Posterior cingulate gyrus (tissue), 11 donors: ENCODE results near the gene BMS1.
"Not testable (repeated sequence)": the region's sequence is repeated elsewhere in the genome, so short reads cannot be mapped to it uniquely, and the experiment has no call there.

ENCODE experiments used
- DNase-seq, 10 donors: peaks; one replicate each; pipeline versions ENCODE4 v3.0.0 to v3.0.0-alpha.2; 2020 to 2021; ENCODE audit warnings: mixed read lengths in 3 of 10
- intact Hi-C: fragments of 100-400 bp; cut with DNase I; formaldehyde crosslinking; loops from one replicate; pipeline ENCODE4 v1.15.1; 2023

Gene BMS1

GRCh38 chr10:42862801-42863200, 80.2 kb downstream of the BMS1 start:
- intact Hi-C loops, result not testable (repeated sequence)
- peak in 2 of 10 donors; percentile 18 to 26 for DNase-seq

DNA sequence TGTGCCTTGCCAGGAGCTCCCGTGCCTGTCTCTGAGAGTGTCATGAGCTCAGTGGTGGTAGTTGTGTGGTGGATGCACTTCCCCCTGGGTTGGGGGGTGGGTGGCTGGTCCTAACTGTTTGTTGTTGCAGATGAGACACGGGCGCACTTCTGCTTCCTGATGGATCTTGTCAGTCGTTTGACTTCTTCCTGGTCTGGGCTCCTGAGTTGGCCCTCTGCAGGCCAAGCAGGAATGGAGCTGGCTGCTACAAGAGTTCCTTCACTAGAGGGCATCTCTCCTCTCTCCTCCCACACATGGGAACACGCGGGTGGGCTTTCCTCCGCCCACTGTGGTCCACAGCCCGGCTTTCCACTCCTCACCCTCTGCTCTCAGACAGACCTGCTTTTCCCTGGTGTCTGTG, 82.0 kb downstream of the BMS1 start:
- intact Hi-C loops, result no loop called here
- peak in 1 of 10 donors; percentile 66 for DNase-seq

- intact Hi-C loops, result loop anchor here (1.0 kb wide), 1 partner anchor 240 kb away; no protein-coding TSS in a partner anchor
- no peak for DNase-seq
Measured at GRCh38 chr10:42865716-42866114, 83.1 kb downstream of the BMS1 start.

GRCh38 chr10:42866115-42866995, 83.8 kb downstream of the BMS1 start:
- DNase-seq, result peak; percentile 63 to 98 (median 85)
- intact Hi-C loops, result loop anchor here (1.0 kb wide), 1 partner anchor 239 kb away; no protein-coding TSS in a partner anchor

DNA sequence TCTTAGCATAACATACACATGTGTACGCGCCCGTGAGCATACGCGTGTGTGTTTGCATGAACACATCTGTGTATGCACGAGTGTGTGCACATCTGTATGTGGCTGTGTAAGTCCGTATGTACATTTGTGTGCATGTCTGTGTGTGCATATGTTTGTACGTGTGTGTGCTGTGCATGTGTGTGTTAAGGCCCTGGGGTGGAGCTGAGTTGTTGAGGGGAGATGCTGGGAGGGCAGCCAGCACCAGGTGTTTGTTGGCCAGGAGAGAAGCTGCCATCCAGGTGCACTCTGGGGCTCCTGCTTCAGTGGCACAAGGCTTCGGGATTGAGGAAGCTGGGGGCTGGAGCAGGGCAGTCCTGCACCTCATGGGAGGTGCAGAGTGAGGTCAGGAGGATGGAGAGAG, 85.0 kb downstream of the BMS1 start:
- intact Hi-C loops, result no loop called here
- peak in 1 of 10 donors; percentile 62 for DNase-seq

DNA sequence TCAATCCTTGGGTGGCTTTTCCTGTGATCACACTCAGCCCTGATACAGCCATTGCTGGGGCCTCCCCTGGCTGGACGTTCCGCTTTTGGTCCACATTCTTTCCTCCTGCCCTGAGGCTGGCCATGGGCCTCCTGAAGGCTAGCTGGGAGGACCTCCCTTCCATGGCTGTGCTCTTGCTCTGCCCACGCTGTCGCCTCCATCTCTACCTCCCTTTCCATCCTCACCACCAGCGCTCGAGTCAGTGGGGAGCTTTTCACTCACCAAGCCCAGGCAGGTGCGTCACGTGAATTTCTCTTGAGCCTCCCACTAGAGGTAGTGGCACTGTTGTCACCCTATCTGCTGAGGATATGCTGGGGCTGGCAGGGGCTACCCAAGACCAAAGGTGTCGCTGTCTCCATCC, 85.9 kb downstream of the BMS1 start:
- intact Hi-C loops, result no loop called here

DNA sequence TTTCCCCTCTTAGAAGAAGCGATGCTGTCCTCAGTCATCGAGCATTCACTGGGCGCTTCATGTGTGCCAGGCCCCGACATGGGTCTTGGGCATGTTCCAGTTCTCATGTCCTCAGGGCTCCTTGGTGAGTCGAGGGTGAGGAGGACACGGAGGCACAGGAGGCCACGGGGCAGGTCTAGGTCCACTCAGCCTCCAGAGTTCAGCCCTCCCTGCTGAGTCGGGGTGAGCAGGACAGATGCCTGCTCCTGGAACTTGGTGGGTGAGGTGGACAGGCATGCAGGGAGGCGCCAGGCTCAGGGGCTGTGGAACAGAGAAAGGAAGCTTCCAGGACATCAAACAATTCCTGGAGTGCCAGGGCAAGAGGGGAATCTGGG, 87.4 kb downstream of the BMS1 start:
- intact Hi-C loops, result no loop called here
- peak in 1 of 10 donors; percentile 59 for DNase-seq

More for the DNA sequence above, 85.9 kb downstream of the BMS1 start:
- DNase-seq, result peak in 1 of 10 donors; percentile 75

GRCh38 chr10:42871138-42871641, 88.6 kb downstream of the BMS1 start:
- peak in 1 of 10 donors; percentile 58 for DNase-seq
- intact Hi-C loops, result not testable (repeated sequence)

GRCh38 chr10:42871823-42872222, 89.2 kb downstream of the BMS1 start:
- intact Hi-C loops, result no loop called here

GRCh38 chr10:42872865-42873435, 90.4 kb downstream of the BMS1 start:
- intact Hi-C loops, result no loop called here
- peak in 1 of 10 donors; percentile 55 for DNase-seq

More at GRCh38 chr10:42871823-42872222, 89.2 kb downstream of the BMS1 start:
- peak in 1 of 10 donors; percentile 34 for DNase-seq

- intact Hi-C loops, result no loop called here
- DNase-seq, result peak in 1 of 10 donors; percentile 67
Measured at GRCh38 chr10:42874713-42875387, 92.3 kb downstream of the BMS1 start.

- no peak for DNase-seq
- intact Hi-C loops, result no loop called here
Measured at GRCh38 chr10:42875388-42875755, 92.8 kb downstream of the BMS1 start.

GRCh38 chr10:42875798-42876341, 93.3 kb downstream of the BMS1 start:
- intact Hi-C loops, result no loop called here
- DNase-seq, result peak in 3 of 10 donors; percentile 13 to 88 (median 54)

GRCh38 chr10:42876476-42876875, 93.9 kb downstream of the BMS1 start:
- DNase-seq, result peak in 2 of 10 donors; percentile 10 to 59
- intact Hi-C loops, result no loop called here

DNA sequence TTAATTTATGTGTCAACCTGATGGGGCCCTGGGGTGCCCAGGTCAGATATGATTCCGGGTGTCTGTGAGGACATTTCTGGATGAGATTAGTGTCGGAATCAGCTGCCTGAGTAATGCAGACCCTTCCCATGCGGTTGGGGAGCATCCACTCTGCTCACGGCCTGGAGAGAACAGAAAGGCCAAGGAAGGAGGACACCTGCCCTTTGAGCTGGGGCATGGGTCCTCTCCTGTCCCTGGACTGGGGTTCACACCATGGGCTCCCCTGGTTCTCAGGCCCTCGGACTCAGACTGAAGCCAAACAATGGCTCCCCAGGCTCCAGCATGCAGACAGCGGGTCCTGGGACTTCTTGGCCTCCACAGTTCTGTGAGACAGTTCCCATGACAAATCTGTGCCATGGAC, 94.3 kb downstream of the BMS1 start:
- DNase-seq, result peak in 2 of 10 donors; percentile 11 to 28
- intact Hi-C loops, result no loop called here

GRCh38 chr10:42877496-42878030, 95.0 kb downstream of the BMS1 start:
- intact Hi-C loops, result no loop called here
- peak in 1 of 10 donors; percentile 28 for DNase-seq

DNA sequence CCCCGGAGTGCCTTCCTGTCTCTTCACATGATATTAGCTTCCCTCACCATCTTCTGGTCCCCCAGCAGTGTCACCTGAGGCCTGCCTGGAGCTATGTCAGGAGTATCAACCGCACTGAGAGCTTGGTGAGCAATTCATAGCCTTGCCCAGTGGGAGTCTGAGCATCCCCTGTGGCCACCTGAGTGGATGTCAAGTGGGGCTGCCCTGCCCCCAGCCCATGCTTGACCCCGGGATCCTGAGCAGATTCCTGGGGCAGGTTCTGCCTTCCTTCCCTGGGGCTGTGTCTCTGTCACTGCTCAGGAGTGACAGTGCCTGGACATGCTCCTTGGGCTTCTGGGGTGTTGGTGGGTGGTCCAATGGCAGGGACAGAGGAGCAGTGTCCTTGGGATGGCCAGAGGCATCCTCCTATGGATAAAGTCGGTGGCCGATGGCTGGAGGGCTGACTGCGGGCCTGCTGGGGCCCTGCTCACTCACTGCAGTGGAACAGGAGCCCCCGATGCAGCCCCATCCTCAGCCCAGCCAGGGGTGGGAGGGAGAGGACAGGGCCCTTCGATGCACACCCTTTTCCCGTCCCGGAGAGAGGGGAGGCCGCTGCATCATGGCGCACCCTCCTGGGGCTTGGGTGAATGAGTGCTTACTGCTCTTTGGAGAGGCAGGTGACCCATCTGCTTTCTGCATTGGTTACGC, 95.7 kb downstream of the BMS1 start:
- DNase-seq, result peak in 1 of 10 donors; percentile 60
- intact Hi-C loops, result no loop called here

GRCh38 chr10:42878821-42879195, 96.2 kb downstream of the BMS1 start:
- intact Hi-C loops, result no loop called here

GRCh38 chr10:42879380-42880254, 97.0 kb downstream of the BMS1 start:
- peak in 1 of 10 donors; percentile 58 for DNase-seq

More at GRCh38 chr10:42878821-42879195, 96.2 kb downstream of the BMS1 start:
- DNase-seq, result no peak

More at GRCh38 chr10:42879380-42880254, 97.0 kb downstream of the BMS1 start:
- intact Hi-C loops, result no loop called here
